DND-41 (cell line): Measurements from ENCODE around the gene FBXO15.

ENCODE experiments used
- EZH2 ChIP-seq: IDR thresholded peaks from 3 replicates; pipeline ENCODE4 v1.6.1; 2012; ENCODE audit warnings: borderline replicate concordance, low read depth, mild to moderate bottlenecking, moderate library complexity, low read length, inconsistent platforms; ENCODE audit not compliant: severe bottlenecking
- TF ChIP-seq, protein P1 (sequence below): IDR thresholded peaks from 2 replicates; pipeline ENCODE4 v1.5.1; 2012; ENCODE audit warnings: borderline replicate concordance, low read length, moderate library complexity, mild to moderate bottlenecking; ENCODE audit not compliant: poor library complexity, severe bottlenecking; ENCODE audit errors: extremely low read depth

DNA sequence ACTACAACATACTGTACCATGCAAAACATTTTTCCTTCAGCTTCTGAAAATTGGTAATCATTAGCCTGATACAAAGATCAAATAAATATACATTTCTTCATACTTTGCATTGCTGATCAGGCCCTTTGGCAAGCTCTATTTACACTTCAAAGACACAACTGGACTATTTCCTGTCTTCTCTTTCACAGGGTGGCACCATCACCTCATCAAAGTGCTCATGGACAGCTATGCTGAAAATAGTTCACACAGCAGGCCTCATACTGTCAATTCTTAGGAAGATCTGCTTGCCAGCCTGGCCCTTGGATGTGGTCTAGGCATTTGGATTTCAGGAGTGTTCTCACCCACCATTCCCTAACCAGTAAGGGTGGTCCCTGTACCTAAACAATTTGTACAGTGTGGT is 33.9 kb downstream of the FBXO15 start:
- TF ChIP-seq, protein P1, sequence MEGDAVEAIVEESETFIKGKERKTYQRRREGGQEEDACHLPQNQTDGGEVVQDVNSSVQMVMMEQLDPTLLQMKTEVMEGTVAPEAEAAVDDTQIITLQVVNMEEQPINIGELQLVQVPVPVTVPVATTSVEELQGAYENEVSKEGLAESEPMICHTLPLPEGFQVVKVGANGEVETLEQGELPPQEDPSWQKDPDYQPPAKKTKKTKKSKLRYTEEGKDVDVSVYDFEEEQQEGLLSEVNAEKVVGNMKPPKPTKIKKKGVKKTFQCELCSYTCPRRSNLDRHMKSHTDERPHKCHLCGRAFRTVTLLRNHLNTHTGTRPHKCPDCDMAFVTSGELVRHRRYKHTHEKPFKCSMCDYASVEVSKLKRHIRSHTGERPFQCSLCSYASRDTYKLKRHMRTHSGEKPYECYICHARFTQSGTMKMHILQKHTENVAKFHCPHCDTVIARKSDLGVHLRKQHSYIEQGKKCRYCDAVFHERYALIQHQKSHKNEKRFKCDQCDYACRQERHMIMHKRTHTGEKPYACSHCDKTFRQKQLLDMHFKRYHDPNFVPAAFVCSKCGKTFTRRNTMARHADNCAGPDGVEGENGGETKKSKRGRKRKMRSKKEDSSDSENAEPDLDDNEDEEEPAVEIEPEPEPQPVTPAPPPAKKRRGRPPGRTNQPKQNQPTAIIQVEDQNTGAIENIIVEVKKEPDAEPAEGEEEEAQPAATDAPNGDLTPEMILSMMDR = no peak
- TF ChIP-seq EZH2 = no peak
